Measurements from ENCODE around the gene EGLN3. TPM values are rescaled to one million over a fixed set of nuclear protein-coding genes. Genes with fewer than 3 reads are reported as not detected.

Gene EGLN3
- total and polyA plus RNA-seq, 10 of the 15 experiments (the other 5 are each of a cell fraction or from before 2014, with no cell fraction given), result 0.42 to 8.1 (median 2.0) TPM

GRCh38 chr14:33884916-33885315 lies 66.0 kb downstream of the EGLN3 start:
- ChIA-PET RAD21 (ENCODE audit: unreplicated experiment) (no interaction called here), POLR2A (no interaction called here), CTCF (no interaction called here), SMC1A (ENCODE audit: uncharacterized antibody, unreplicated experiment) (no interaction called here)
- no peaks in the 10 kb centered on the region for H3K27me3 ChIP-seq (replicated peaks in 1 of 2; ENCODE audit: control insufficient read depth in 2 of 2, insufficient read depth in 2 of 2, low read length in 1 of 2)
- BruUV-seq (replicated peaks), result no TSS peak
- intact Hi-C loops (cut with micrococcal nuclease; ENCODE audit: unreplicated experiment) (no loop called here), in situ Hi-C loops (cut with MboI) (no loop called here)
- ATAC-seq (no peak), DNase-seq (ENCODE audit: low read depth, low spot score) (no peak), FAIRE-seq (no peak)
- no peaks in the 10 kb centered on the region for H3K36me3 ChIP-seq (ENCODE audit: control insufficient read depth in 2 of 2, insufficient read depth in 2 of 2, low read length in 1 of 2)
- no peaks in the 10 kb centered on the region for H3K4me1 ChIP-seq (ENCODE audit: control insufficient read depth, insufficient read depth, low read length)
- H3K79me2 ChIP-seq (ENCODE audit: control insufficient read depth, insufficient read depth, low read length), result no peaks in the 10 kb centered on the region
- no peaks in the 10 kb centered on the region for H4K20me1 ChIP-seq (ENCODE audit: control insufficient read depth, insufficient read depth)
- 37% methylated on average over 2 of the region's 2 CpGs for WGBS (ENCODE audit: insufficient coverage, insufficient replicate concordance, low lambda C conversion rate, missing lambda C conversion rate)
- H2AFZ ChIP-seq (ENCODE audit: control insufficient read depth, low read depth, low read length), result no peak overlapping the region
- no peak overlapping the region for H3K4me3 ChIP-seq
- H3K9ac ChIP-seq (ENCODE audit: control insufficient read depth, insufficient read depth, low read length), result no peak overlapping the region
- H3K4me2 ChIP-seq (ENCODE audit: control insufficient read depth, insufficient read depth), result no peak overlapping the region
- no peak overlapping the region for H3K27ac ChIP-seq (ENCODE audit: control insufficient read depth, insufficient read depth)
- H3K9me3 ChIP-seq (replicated peaks; ENCODE audit: control insufficient read depth, insufficient read depth, low read length), result peaks cover 1% of the 10 kb centered on the region; the same call in 1 of the 3 replicates
- TF ChIP-seq ZNF384 (IDR thresholded peaks at IDR 0.05; ENCODE audit: borderline replicate concordance, low read depth, low read length) (no peak), RB1 (IDR thresholded peaks at IDR 0.05; ENCODE audit: borderline replicate concordance) (no peak), SMAD1 (IDR thresholded peaks at IDR 0.05; ENCODE audit: low read depth, partially characterized antibody) (no peak), CHD4 (IDR thresholded peaks at IDR 0.05) (no peak), RCOR1 (conservative IDR thresholded peaks at IDR 0.05; ENCODE audit: low read depth, low read length) (no peak), EGR1 (IDR thresholded peaks at IDR 0.05; ENCODE audit: borderline replicate concordance in 1 of 2, low read depth in 2 of 2, low read length in 2 of 2) (no peak), WRNIP1 (IDR thresholded peaks at IDR 0.05; ENCODE audit: borderline replicate concordance, low read depth, low read length) (no peak), HDAC6 (IDR thresholded peaks at IDR 0.05; ENCODE audit: unreplicated experiment) (no peak), ZSCAN29 (IDR thresholded peaks at IDR 0.05) (no peak), ZBED1 (IDR thresholded peaks at IDR 0.05; ENCODE audit: borderline replicate concordance) (no peak), IRF3 (IDR thresholded peaks at IDR 0.05) (no peak), SUZ12 (IDR thresholded peaks at IDR 0.05; ENCODE audit: unreplicated experiment) (no peak), KLF5 (IDR thresholded peaks at IDR 0.05; ENCODE audit: partially characterized antibody) (no peak), SPI1 (IDR thresholded peaks at IDR 0.05; ENCODE audit: borderline replicate concordance, insufficient read depth, low read depth, low read length) (no peak), CTCF (IDR thresholded peaks at IDR 0.05 in 2 of 3, conservative IDR thresholded peaks at IDR 0.05 in 1 of 3; ENCODE audit: control insufficient read depth in 2 of 3, extremely low read depth in 1 of 3, insufficient read depth in 1 of 3, low read depth in 3 of 3, low read length in 3 of 3) (no peak), JUNB (IDR thresholded peaks at IDR 0.05) (no peak), GABPA (IDR thresholded peaks at IDR 0.05; ENCODE audit: low read depth) (no peak), IRF5 (IDR thresholded peaks at IDR 0.05; ENCODE audit: borderline replicate concordance) (no peak)
- TF ChIP-seq, protein P1, sequence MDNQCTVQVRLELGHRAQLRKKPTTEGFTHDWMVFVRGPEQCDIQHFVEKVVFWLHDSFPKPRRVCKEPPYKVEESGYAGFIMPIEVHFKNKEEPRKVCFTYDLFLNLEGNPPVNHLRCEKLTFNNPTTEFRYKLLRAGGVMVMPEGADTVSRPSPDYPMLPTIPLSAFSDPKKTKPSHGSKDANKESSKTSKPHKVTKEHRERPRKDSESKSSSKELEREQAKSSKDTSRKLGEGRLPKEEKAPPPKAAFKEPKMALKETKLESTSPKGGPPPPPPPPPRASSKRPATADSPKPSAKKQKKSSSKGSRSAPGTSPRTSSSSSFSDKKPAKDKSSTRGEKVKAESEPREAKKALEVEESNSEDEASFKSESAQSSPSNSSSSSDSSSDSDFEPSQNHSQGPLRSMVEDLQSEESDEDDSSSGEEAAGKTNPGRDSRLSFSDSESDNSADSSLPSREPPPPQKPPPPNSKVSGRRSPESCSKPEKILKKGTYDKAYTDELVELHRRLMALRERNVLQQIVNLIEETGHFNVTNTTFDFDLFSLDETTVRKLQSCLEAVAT (IDR thresholded peaks at IDR 0.05), result no peak

Data from GM12878 (cell line).